ENCODE measurements around the gene PPM1N.

Gene PPM1N

DNA sequence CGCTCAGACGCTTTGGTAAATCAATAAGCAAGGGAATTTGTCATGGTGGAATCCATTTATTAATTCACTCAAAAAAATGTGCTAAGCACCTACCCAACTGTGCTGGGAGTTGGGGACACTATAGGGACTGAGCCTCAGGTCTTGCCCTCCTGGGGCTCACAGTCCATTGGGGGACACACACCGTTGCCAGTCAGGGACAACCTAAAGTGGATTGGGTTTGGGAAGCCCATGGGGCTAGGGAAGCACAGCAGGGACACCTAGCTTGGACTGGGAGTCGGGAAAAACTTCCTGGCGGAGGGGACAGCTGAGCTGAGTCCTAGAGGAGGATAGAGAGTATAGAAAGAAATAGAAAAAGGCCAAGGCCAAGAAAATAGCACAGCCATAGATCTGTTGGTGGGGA is 21.9 kb upstream of the PPM1N start:
- TF ChIP-seq, protein P1, sequence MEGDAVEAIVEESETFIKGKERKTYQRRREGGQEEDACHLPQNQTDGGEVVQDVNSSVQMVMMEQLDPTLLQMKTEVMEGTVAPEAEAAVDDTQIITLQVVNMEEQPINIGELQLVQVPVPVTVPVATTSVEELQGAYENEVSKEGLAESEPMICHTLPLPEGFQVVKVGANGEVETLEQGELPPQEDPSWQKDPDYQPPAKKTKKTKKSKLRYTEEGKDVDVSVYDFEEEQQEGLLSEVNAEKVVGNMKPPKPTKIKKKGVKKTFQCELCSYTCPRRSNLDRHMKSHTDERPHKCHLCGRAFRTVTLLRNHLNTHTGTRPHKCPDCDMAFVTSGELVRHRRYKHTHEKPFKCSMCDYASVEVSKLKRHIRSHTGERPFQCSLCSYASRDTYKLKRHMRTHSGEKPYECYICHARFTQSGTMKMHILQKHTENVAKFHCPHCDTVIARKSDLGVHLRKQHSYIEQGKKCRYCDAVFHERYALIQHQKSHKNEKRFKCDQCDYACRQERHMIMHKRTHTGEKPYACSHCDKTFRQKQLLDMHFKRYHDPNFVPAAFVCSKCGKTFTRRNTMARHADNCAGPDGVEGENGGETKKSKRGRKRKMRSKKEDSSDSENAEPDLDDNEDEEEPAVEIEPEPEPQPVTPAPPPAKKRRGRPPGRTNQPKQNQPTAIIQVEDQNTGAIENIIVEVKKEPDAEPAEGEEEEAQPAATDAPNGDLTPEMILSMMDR (IDR thresholded peaks at IDR 0.05) = no peak

DNA sequence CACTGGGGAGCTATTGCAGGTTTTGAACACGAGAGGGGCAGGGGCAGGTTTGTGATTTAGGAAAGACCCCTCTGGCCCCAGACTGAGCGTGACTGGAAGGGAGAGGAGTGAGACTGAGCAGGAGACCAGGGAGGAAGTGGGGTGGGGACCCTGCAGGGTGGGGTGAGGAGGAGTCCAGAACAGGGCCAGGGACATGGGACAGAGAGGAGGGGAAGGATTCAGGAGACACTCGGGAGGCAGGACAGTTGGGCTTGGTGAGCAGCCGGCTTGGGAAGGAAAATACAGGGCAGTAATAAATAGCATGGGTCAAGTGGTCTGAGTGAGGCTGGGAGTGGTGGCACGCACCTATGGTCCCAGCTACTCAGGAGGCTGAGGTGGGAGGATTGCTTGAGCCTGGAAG is 21.1 kb upstream of the PPM1N start:
- TF ChIP-seq, protein P1 (IDR thresholded peaks at IDR 0.05) = no peak

DNA sequence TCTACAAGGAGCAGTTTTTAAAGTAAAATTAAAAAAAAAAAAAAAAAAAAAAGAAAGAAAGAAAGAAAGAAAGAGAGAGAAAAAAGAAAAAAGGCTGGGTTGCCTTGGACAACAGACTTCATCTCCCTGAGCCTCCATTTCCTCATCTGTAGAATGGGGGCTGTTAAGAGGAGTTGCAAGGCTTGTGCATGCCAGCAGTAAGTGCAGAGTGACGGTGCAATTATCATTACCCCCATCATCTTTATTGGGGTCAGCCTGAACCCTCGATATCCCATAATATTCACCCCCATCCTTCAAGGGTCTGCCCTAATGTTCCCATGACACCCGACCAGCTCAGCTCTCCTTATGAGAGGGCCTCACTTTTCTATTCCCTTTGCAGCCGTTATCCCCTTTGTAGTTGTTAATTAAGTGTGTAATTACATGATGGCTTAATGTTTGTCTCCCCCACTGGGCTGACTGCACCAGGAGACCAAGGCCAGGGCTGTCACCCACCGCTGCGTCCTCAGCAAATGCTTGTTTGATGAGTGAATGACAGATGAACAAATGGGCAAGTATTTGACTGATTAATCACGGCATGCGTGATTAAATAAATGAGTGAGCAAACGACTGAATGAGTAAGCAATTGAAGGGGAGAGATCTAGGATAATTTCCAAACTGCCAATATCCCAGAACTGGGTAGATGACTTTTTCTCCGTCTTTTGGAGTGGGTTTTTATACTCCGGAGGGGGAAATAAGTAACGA is 20.4 kb upstream of the PPM1N start:
- TF ChIP-seq, protein P1 (IDR thresholded peaks at IDR 0.05) = peak; percentile 50

DNA sequence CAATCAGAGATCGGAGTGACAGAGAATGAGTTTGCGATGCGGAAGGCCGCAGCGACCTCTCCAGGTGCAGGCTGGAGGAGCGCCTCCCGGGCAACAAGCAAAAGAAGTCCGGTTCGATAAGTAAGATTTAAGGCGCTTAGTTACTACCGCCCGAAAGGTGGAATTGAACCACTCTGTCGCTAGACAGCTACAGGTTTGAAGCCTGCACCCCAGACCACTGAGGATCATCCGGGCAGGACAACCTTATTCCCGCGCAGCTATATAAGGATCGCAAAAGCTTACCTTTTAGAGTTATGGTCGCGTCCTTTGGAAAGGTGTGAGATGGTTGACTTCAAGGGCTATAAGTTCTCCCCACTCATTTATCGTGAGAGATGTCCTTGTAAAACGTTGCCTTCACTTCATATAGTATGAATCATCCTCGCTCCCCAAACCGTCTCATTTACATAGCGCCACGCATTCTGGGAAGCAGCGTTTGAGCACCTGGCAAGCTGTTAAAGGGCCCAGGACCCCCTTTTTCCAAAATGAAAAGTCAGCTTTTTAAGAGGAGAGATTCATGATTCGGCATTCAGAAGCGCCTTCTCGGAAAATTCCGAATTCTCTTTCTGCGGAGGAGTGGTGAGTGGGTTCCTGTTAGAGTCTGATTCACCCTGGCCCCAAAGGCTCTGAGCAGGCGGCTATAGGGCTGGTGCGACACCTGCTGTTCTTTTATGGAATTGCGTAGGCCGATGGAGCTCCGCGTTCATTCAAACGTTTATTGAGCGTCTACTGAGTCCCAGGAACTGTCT is 19.6 kb upstream of the PPM1N start:
- TF ChIP-seq, protein P1 (IDR thresholded peaks at IDR 0.05) = peak; percentile 60

DNA sequence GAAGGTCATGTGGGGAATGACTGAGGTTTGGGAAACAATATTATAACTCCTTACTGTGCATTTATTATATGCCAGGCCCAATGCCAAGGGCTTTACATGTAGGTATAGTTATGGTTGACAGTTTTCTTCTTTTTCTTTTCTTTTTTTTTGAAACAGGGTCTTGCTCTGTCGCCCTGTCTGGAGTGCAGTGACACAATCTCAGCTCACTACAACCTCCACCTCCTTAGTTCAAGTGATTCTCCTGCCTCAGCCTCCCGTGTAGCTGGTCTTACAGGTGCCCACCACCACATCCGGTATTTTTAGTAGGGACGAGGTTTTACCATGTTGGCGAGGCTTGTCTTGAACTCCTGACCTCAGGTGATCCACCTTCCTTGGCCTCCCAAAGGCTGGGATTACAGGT is 15.2 kb upstream of the PPM1N start:
- TF ChIP-seq, protein P1 (IDR thresholded peaks at IDR 0.05) = no peak

DNA sequence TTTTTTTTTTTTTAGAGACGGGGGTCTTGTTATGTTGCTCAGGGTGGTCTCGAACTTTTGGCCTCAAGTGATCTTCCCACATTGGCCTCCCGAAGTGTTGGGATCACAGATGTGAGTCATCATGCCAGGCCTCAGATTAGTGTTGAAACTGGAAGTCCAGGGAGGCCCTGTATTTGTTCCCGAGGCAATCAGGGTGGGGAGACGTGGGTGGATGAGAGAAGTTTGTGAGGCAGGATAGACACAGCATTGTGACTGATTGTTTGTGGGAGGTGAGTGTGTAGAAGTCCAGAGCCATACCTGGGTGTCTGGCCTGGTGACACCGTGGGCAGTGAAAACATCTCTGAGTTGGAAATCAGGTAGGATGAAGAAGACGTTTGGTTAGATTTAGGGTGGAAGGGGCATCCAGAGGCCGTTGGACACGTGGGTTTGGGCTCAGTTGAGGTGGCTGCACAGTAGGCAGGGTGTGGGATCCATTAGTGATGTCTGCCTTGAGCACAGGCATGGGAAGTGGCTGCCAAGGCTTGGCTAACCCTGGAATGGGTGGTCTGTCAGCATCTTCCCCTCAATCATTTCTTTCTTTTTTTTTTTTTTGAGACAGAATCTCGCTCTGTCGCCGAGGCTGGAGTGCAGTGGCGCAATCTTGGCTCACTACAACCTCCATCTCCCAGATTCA is 13.8 kb upstream of the PPM1N start:
- TF ChIP-seq, protein P1 (IDR thresholded peaks at IDR 0.05) = no peak

DNA sequence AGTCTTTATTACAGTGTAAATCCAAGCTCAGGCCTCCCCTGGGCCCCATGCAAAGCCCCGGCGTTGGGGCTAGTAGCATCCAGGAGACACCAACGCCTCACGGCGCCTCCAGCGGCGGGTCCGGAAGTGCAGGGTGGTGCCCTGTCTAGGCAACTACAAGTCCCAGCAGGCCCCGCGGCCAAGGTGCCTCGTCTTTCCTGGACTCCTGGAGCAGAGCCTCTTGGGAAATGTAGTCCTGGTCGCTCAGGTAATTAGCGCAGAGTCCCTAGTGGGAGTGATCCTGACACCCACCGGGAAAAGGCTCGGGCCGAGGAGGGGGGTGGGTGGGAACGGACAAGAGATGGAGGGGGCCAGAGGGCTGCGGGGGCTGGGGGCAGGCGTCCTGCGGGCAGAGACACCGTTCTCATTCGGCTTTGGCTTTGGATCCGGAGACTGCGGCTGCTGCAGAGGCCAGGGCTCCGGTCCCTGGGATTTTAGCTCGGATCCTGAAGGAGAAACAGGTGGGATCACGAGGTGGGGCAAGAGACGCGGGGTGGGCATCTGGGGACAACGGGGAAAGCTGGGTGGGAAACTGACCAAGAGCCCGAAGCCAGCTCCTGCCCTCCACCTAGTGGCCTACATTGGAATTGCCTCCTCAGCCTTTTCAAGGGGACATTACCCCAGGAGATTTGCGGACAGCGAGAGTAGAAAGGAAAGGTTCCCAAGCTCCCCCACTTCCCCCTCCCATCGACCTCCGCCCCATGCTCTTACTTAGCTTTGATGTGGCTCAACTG is 12.8 kb upstream of the PPM1N start:
- TF ChIP-seq, protein P1 (IDR thresholded peaks at IDR 0.05) = peak; percentile 54

All from LNCAP (cell line).